Measurements from ENCODE around the gene CCL24. TPM values are rescaled to one million over a fixed set of nuclear protein-coding genes. Genes with fewer than 3 reads are reported as not detected.

The CCL24 gene
- total RNA-seq, 2 experiments from 2014 or later: not detected

DNA sequence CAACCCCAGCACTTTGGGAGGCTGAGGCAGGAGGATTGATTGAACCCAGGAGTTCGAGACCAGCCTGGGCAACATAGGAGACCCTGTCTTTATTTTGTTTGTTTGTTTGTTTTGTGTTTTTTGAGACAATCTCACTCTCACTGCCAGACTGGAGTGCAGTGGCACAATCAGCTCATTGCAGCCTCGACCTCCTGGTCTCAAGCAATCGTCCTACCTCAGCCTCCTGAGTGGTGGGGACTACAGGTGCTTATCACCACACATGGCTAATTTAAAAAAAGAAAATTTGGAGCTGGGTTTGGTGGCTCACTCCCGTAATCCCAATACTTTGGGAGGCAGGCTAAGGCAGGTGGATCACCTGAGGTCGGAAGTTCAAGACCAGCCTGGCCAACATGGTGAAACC lies 30.6 kb upstream of the CCL24 start:
- no peak for DNase-seq (ENCODE audit: low spot score)
- ChIA-PET POLR2A (interaction anchor here (0.6 to 1.4 kb wide), 2 partner anchors 72 to 413 kb away, joined by 3 to 9 read pairs; no protein-coding TSS in a partner anchor), CTCF (ENCODE audit: unreplicated experiment) (no interaction called here)
- no TSS peak for BruUV-seq (replicated peaks)
- H3K4me1 ChIP-seq (ENCODE audit: insufficient read depth, low read length, poor library complexity, severe bottlenecking): peaks cover 13% of the 10 kb centered on the region
- TF ChIP-seq, protein P1, sequence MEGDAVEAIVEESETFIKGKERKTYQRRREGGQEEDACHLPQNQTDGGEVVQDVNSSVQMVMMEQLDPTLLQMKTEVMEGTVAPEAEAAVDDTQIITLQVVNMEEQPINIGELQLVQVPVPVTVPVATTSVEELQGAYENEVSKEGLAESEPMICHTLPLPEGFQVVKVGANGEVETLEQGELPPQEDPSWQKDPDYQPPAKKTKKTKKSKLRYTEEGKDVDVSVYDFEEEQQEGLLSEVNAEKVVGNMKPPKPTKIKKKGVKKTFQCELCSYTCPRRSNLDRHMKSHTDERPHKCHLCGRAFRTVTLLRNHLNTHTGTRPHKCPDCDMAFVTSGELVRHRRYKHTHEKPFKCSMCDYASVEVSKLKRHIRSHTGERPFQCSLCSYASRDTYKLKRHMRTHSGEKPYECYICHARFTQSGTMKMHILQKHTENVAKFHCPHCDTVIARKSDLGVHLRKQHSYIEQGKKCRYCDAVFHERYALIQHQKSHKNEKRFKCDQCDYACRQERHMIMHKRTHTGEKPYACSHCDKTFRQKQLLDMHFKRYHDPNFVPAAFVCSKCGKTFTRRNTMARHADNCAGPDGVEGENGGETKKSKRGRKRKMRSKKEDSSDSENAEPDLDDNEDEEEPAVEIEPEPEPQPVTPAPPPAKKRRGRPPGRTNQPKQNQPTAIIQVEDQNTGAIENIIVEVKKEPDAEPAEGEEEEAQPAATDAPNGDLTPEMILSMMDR (conservative IDR thresholded peaks at IDR 0.05; ENCODE audit: low read length): no peak
- no peak overlapping the region for H3K4me3 ChIP-seq (ENCODE audit: low read depth, low read length, poor library complexity, severe bottlenecking)
- no peak overlapping the region for H3K27ac ChIP-seq (ENCODE audit: low read depth, low read length, poor library complexity, severe bottlenecking)
- H3K79me2 ChIP-seq (ENCODE audit: insufficient read depth, low read depth, low read length): no peaks in the 10 kb centered on the region
- intact Hi-C loops (cut with micrococcal nuclease; ENCODE audit: unreplicated experiment): no loop called here
- no peaks in the 10 kb centered on the region for H3K9me2 ChIP-seq (ENCODE audit: insufficient read depth, low read length)
- no peaks in the 10 kb centered on the region for H3K9me3 ChIP-seq (ENCODE audit: low read length)
- H3K4me2 ChIP-seq (ENCODE audit: low read length): no peak overlapping the region
- H3K36me3 ChIP-seq (ENCODE audit: insufficient read depth, low read length): no peaks in the 10 kb centered on the region
- no peaks in the 10 kb centered on the region for H4K20me1 ChIP-seq (ENCODE audit: insufficient read depth, low read length)
- H2AFZ ChIP-seq (ENCODE audit: low read length): no peak overlapping the region

DNA sequence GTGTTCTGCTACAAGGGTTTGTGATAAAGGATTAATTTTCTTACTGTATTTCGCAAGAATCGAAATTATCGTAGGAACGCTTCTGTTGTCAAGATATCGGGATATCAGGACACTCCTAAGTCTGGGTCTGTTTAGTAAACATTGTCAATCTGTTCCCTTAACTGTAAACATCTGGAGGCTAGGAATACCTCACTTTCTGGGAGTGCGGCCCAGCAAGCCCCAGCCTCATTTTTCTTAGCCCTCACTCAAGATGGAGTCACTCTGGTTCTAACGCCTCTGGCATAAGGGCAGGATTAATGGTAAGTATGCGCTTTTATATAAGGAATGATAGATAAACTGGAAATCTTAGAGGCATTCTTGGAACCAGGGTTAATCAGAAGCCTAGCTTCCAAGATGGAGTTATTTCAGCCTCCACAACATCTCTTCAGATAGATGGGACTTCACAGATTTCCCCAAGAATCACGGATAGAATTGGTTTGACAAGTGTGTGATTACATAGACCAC lies 30.1 kb upstream of the CCL24 start:
- Histone ChIP-seq H3K4me3 (ENCODE audit: low read depth, low read length, poor library complexity, severe bottlenecking) (no peak overlapping the region), H3K9me3 (ENCODE audit: low read length) (no peaks in the 10 kb centered on the region), H3K36me3 (ENCODE audit: insufficient read depth, low read length) (no peaks in the 10 kb centered on the region), H3K4me1 (ENCODE audit: insufficient read depth, low read length, poor library complexity, severe bottlenecking) (peaks cover 13% of the 10 kb centered on the region), H3K9me2 (ENCODE audit: insufficient read depth, low read length) (no peaks in the 10 kb centered on the region), H4K20me1 (ENCODE audit: insufficient read depth, low read length) (no peaks in the 10 kb centered on the region), H3K4me2 (ENCODE audit: low read length) (no peak overlapping the region), H3K79me2 (ENCODE audit: insufficient read depth, low read depth, low read length) (no peaks in the 10 kb centered on the region), H2AFZ (ENCODE audit: low read length) (peak overlapping the region; percentile 56; the same call in 1 of the 2 replicates), H3K27ac (ENCODE audit: low read depth, low read length, poor library complexity, severe bottlenecking) (no peak overlapping the region)
- ChIA-PET CTCF (ENCODE audit: unreplicated experiment) (no interaction called here), POLR2A (interaction anchor here (0.6 to 1.4 kb wide), 2 partner anchors 73 to 413 kb away, joined by 3 to 9 read pairs; no protein-coding TSS in a partner anchor)
- no peak for TF ChIP-seq EZH2phosphoT487 (IDR thresholded peaks at IDR 0.05; ENCODE audit: borderline replicate concordance, low read depth, low read length)
- TF ChIP-seq, protein P1 (conservative IDR thresholded peaks at IDR 0.05; ENCODE audit: low read length): no peak
- no TSS peak for BruUV-seq (replicated peaks)
- DNase-seq (ENCODE audit: low spot score): no peak
- intact Hi-C loops (cut with micrococcal nuclease; ENCODE audit: unreplicated experiment): no loop called here

DNA sequence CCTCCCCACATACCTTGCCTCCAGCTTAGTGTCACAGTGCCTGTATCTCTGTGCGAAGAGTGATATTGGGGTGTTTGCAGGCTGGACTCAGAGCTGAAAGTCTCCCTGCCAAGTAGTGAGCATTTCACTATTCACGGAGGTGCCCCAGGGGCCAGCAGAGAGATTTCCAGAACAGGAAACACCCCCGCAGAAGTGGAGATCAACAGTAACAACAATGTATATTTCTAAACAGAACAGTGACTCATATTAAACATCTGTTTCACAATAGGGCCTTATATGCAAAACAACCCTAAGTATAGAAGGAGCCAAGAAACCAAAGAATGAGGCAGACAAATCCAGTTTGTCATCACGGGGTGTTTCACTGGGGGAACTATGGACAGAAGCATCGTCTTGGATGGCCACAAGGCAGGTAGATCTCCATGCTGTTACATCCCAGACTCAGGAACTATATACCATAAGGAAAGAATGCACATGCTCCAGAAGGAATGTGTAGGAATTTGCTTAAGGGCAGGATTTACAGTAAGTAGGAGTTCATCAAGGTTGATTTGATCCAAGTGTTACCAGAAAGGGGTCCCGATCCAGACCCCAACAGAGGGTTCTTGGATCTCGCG lies 29.3 kb upstream of the CCL24 start:
- CTCF ChIA-PET (ENCODE audit: unreplicated experiment): no interaction called here
- TF ChIP-seq, protein P1 (conservative IDR thresholded peaks at IDR 0.05; ENCODE audit: low read length): no peak
- no peak for TF ChIP-seq EZH2phosphoT487 (IDR thresholded peaks at IDR 0.05; ENCODE audit: borderline replicate concordance, low read depth, low read length)
- H3K4me1 ChIP-seq (ENCODE audit: insufficient read depth, low read length, poor library complexity, severe bottlenecking): peaks cover 13% of the 10 kb centered on the region
- H3K9me2 ChIP-seq (ENCODE audit: insufficient read depth, low read length): no peaks in the 10 kb centered on the region
- H2AFZ ChIP-seq (ENCODE audit: low read length): peak overlapping the region; percentile 56; the same call in 1 of the 2 replicates
- no peaks in the 10 kb centered on the region for H4K20me1 ChIP-seq (ENCODE audit: insufficient read depth, low read length)
- H3K27ac ChIP-seq (ENCODE audit: low read depth, low read length, poor library complexity, severe bottlenecking): no peak overlapping the region
- intact Hi-C loops (cut with micrococcal nuclease; ENCODE audit: unreplicated experiment): no loop called here
- H3K79me2 ChIP-seq (ENCODE audit: insufficient read depth, low read depth, low read length): no peaks in the 10 kb centered on the region
- POLR2A ChIA-PET: interaction anchor here (1.4 kb wide), 1 partner anchor 74 kb away, joined by 3 read pairs; no protein-coding TSS in a partner anchor
- H3K4me2 ChIP-seq (ENCODE audit: low read length): peak overlapping the region; percentile 56
- BruUV-seq (replicated peaks): no TSS peak
- peak overlapping the region; percentile 4 for H3K4me3 ChIP-seq (ENCODE audit: low read depth, low read length, poor library complexity, severe bottlenecking)
- H3K36me3 ChIP-seq (ENCODE audit: insufficient read depth, low read length): no peaks in the 10 kb centered on the region
- H3K9me3 ChIP-seq (ENCODE audit: low read length): no peaks in the 10 kb centered on the region
- peak; percentile 14 for DNase-seq (ENCODE audit: low spot score)
